B cell (primary cell): ENCODE data around the gene PLA2G4F. TPM values are rescaled to one million over a fixed set of nuclear protein-coding genes. Genes with fewer than 3 reads are reported as not detected.

Source experiments
- ATAC-seq: fragments of 200-7000 bp; cut with Tn5 transposase; one replicate; pipeline ENCODE4 v1.10.0; 2021; ENCODE audit warnings: low read depth, mild to moderate bottlenecking, moderate number of reproducible peaks, moderate library complexity
- CTCF ChIA-PET: fragments of 350-600 bp; sonication (Branson Sonifier 250); formaldehyde crosslinking; loops from one replicate; lab custom pipeline; 2021; ENCODE audit warnings: antibody characterized with exemption, inconsistent platforms; lab: Charles Lee
- POLR2A ChIA-PET: fragments of 350-600 bp; sonication (Branson Sonifier 250); formaldehyde crosslinking; loops from one replicate; lab custom pipeline; 2021; ENCODE audit warnings: antibody characterized with exemption; lab: Charles Lee
- DNase-seq: peaks from one replicate; pipeline ENCODE4 v3.0.0; 2013
- H2AFZ ChIP-seq: 2 replicates; pipeline ENCODE4 v1.6.1; 2012; ENCODE audit warnings: mild to moderate bottlenecking, low read depth, low read length; ENCODE audit not compliant: insufficient read depth, poor library complexity, severe bottlenecking
- H3K27ac ChIP-seq, 2 donors: 1 replicate in 1 of 2; 2 replicates in 1 of 2; pipeline ENCODE4 v1.5.1; 2012 to 2013; ENCODE audit warnings: low read length in 2 of 2, mild to moderate bottlenecking in 2 of 2, moderate library complexity in 1 of 2
- H3K27me3 ChIP-seq, 4 experiments: fragments of 200-600 bp in 1 of 4; sonication (generic) in 1 of 4; replicated peaks in 1 of 4; 1 replicate in 2 of 4; 2 replicates in 2 of 4; pipeline versions ENCODE4 v1.6.1 to v1.7.0; 2013 to 2016; ENCODE audit warnings: low read length in 3 of 4, mild to moderate bottlenecking in 2 of 4, mixed read lengths in 1 of 4, moderate library complexity in 1 of 4; ENCODE audit not compliant: insufficient read depth in 4 of 4, control insufficient read depth in 3 of 4; ENCODE audit errors: control extremely low read depth in 1 of 4
- H3K36me3 ChIP-seq, 2 experiments: replicated peaks in 1 of 2; 1 replicate in 1 of 2; 2 replicates in 1 of 2; pipeline versions ENCODE4 v1.6.1 to v1.7.1; 2013; ENCODE audit warnings: low read length in 1 of 2; ENCODE audit not compliant: insufficient read depth in 2 of 2, control insufficient read depth in 1 of 2; ENCODE audit errors: control extremely low read depth in 1 of 2, extremely low read depth in 1 of 2
- H3K4me1 ChIP-seq, 2 donors: fragments of 200-600 bp in 1 of 2; sonication (generic) in 1 of 2; 1 replicate in 1 of 2; 2 replicates in 1 of 2; pipeline versions ENCODE4 v1.5.1 to v1.6.1; 2013 to 2017; ENCODE audit warnings: low read length in 2 of 2; ENCODE audit not compliant: control insufficient read depth in 2 of 2, insufficient read depth in 2 of 2
- H3K4me2 ChIP-seq: replicated peaks from 2 replicates; pipeline ENCODE3; 2012; ENCODE audit warnings: mild to moderate bottlenecking, low read depth, low read length; ENCODE audit not compliant: poor library complexity, severe bottlenecking
- H3K4me3 ChIP-seq, 5 experiments: fragments of 200-600 bp in 1 of 5; sonication (generic) in 1 of 5; 1 replicate in 3 of 5; 2 replicates in 2 of 5; pipeline versions ENCODE4 v1.5.1 to v1.7.0; 2011 to 2016; ENCODE audit warnings: low read length in 4 of 5, mild to moderate bottlenecking in 4 of 5, low read depth in 2 of 5, control low read depth in 1 of 5, moderate library complexity in 1 of 5; ENCODE audit not compliant: insufficient read depth in 1 of 5; ENCODE audit errors: control extremely low read depth in 1 of 5, extremely low read depth in 1 of 5
- H3K79me2 ChIP-seq: fragments of 200-600 bp; sonication (generic); one replicate; pipeline ENCODE4 v1.6.0; 2016; ENCODE audit warnings: low read length; ENCODE audit not compliant: control insufficient read depth, insufficient read depth
- H3K9ac ChIP-seq: fragments of 200-600 bp; sonication (generic); 2 replicates; pipeline ENCODE4 v1.6.1; 2017; ENCODE audit warnings: mild to moderate bottlenecking, low read length, moderate library complexity
- H3K9me3 ChIP-seq, 3 donors: one replicate each; pipeline versions ENCODE4 v1.6.1 to v1.7.1; 2013; ENCODE audit warnings: low read length in 2 of 3; ENCODE audit not compliant: control insufficient read depth in 2 of 3, insufficient read depth in 1 of 3; ENCODE audit errors: control extremely low read depth in 1 of 3
- H4K20me1 ChIP-seq: 2 replicates; pipeline ENCODE4 v1.6.0; 2012; ENCODE audit warnings: mild to moderate bottlenecking, low read length; ENCODE audit not compliant: insufficient read depth, control insufficient read depth, poor library complexity, severe bottlenecking
- H3K27ac Mint-ChIP-seq: one replicate; pipeline ENCODE4 v1.8.0; 2021; ENCODE audit warnings: mixed read lengths
- H3K27me3 Mint-ChIP-seq: one replicate; pipeline ENCODE4 v1.8.0; 2021; ENCODE audit warnings: mixed read lengths
- H3K4me1 Mint-ChIP-seq: one replicate; pipeline ENCODE4 v1.8.0; 2021; ENCODE audit warnings: mixed read lengths
- H3K4me3 Mint-ChIP-seq: one replicate; pipeline ENCODE4 v1.8.0; 2021; ENCODE audit warnings: mixed read lengths
- H3K9me3 Mint-ChIP-seq: one replicate; pipeline ENCODE4 v1.8.0; 2022; ENCODE audit warnings: mixed read lengths; ENCODE audit not compliant: insufficient read depth
- EZH2 ChIP-seq: IDR thresholded peaks from 2 replicates; pipeline ENCODE4 v1.6.1; 2012; ENCODE audit warnings: borderline replicate concordance, low read depth, mild to moderate bottlenecking, moderate library complexity, low read length; ENCODE audit not compliant: insufficient read depth, poor library complexity, severe bottlenecking
- WGBS: methylation state at CpG from one replicate; pipeline ENCODE4 v1.1.5; 2013; ENCODE audit warnings: missing lambda C conversion rate; ENCODE audit not compliant: insufficient coverage; 5-methylcytosine and 5-hydroxymethylcytosine counted together
- intact Hi-C: fragments of 100-400 bp; cut with micrococcal nuclease; formaldehyde crosslinking; loops from one replicate; pipeline ENCODE4 v1.10.0; 2022
- polyA plus RNA-seq: library from polyadenylated mRNA; depleted of rRNA; stranded (reverse); fragments of >200 nt; gene quantifications from 2 replicates; pipeline ENCODE4 v1.2.3, GENCODE V29; 2012
- total RNA-seq, 2 donors: library from RNA; stranded (reverse); fragments of 120-200 nt in 1 of 2; gene quantifications; 1 replicate in 1 of 2; 2 replicates in 1 of 2; pipeline versions ENCODE4 v1.2.3 to v1.2.4, GENCODE V29; 2013 to 2022
- TF ChIP-seq, protein P1 (sequence below): fragments of 200-600 bp; IDR thresholded peaks from one replicate; pipeline ENCODE4 v1.8.0; 2022; ENCODE audit warnings: antibody characterized with exemption, mild to moderate bottlenecking

PLA2G4F gene
- total and polyA plus RNA-seq, 2 donors (not counting 1 experiment from before 2014, with no cell fraction given) = not detected

DNA sequence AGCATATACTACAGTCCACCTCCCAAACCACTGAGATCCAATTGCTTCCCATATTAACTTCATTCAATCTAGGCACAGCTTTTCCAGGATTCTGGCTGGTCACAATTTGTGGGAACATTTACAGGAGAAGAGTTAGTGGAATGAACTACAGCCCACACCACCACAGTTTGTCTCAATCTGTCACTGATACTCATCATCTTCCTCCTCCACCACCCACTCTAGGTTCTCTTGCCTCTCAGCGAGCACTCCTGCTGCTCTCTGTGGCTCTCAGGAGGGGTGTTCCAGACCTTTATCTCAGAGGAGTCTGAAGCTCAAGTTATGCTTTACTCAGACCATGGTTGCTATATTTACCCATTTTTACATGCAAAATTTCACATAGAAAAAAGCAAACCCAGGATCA lies 36.2 kb downstream of the PLA2G4F start:
- Mint-ChIP-seq H3K27ac (no peak overlapping the region), H3K4me1 (no peaks in the 10 kb centered on the region), H3K27me3 (peaks cover 4% of the 10 kb centered on the region), H3K4me3 (no peak overlapping the region), H3K9me3 (no peaks in the 10 kb centered on the region)
- Histone ChIP-seq H3K4me1 (no peaks in the 10 kb centered on the region), H3K36me3 (no peaks in the 10 kb centered on the region), H3K9me3 (no peaks in the 10 kb centered on the region), H3K4me3 (no peak overlapping the region), H3K9ac (no peak overlapping the region), H3K4me2 (no peak overlapping the region), H2AFZ (no peak overlapping the region), H4K20me1 (no peaks in the 10 kb centered on the region), H3K27me3 (no peaks in the 10 kb centered on the region), H3K27ac (no peak overlapping the region), H3K79me2 (no peaks in the 10 kb centered on the region)
- ATAC-seq (no peak), DNase-seq (no peak)
- intact Hi-C loops = no loop called here
- 100% methylated on average over 1 of the region's 1 CpG for WGBS
- TF ChIP-seq EZH2 = no peak
- TF ChIP-seq, protein P1, sequence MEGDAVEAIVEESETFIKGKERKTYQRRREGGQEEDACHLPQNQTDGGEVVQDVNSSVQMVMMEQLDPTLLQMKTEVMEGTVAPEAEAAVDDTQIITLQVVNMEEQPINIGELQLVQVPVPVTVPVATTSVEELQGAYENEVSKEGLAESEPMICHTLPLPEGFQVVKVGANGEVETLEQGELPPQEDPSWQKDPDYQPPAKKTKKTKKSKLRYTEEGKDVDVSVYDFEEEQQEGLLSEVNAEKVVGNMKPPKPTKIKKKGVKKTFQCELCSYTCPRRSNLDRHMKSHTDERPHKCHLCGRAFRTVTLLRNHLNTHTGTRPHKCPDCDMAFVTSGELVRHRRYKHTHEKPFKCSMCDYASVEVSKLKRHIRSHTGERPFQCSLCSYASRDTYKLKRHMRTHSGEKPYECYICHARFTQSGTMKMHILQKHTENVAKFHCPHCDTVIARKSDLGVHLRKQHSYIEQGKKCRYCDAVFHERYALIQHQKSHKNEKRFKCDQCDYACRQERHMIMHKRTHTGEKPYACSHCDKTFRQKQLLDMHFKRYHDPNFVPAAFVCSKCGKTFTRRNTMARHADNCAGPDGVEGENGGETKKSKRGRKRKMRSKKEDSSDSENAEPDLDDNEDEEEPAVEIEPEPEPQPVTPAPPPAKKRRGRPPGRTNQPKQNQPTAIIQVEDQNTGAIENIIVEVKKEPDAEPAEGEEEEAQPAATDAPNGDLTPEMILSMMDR = no peak
- POLR2A ChIA-PET = no interaction called here
- CTCF ChIA-PET = interaction anchor here (0.6 kb wide), 1 partner anchor 438 kb away, joined by 4 read pairs; no protein-coding TSS in a partner anchor

DNA sequence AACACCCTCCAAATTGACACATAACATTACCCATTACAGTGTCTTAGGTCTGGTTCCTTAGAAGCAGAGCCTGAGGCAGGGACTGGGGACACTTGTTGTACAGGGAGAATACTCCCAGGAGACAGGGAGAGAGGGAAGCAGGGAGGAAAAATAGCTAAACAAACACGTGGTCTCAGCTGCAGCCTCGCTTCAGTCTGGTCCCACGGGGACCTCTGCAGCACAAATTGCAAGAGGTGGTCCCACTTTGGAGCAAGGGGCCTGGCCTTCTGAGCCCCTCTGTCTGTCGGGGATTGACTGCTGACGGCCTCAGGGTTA lies 37.0 kb downstream of the PLA2G4F start:
- Mint-ChIP-seq H3K4me3 (no peak overlapping the region), H3K27me3 (peaks cover 4% of the 10 kb centered on the region), H3K4me1 (no peaks in the 10 kb centered on the region), H3K9me3 (no peaks in the 10 kb centered on the region), H3K27ac (no peak overlapping the region)
- Histone ChIP-seq H3K27ac (no peak overlapping the region), H3K9me3 (no peaks in the 10 kb centered on the region), H4K20me1 (no peaks in the 10 kb centered on the region), H3K9ac (no peak overlapping the region), H2AFZ (no peak overlapping the region), H3K79me2 (no peaks in the 10 kb centered on the region), H3K36me3 (no peaks in the 10 kb centered on the region), H3K4me1 (no peaks in the 10 kb centered on the region), H3K27me3 (no peaks in the 10 kb centered on the region), H3K4me3 (no peak overlapping the region), H3K4me2 (no peak overlapping the region)
- WGBS = 45% methylated on average over 3 of the region's 5 CpGs
- ChIA-PET POLR2A (no interaction called here), CTCF (interaction anchor here (2.3 kb wide), 1 partner anchor 35 kb away, joined by 7 read pairs; no protein-coding TSS in a partner anchor)
- intact Hi-C loops = no loop called here
- TF ChIP-seq, protein P1 = no peak
- TF ChIP-seq EZH2 = no peak
- DNase-seq = no peak
- ATAC-seq = no peak
